NCI-H2107 treated with DMSO at 0.1 percent for 48 hours (cell line): Measurements from ENCODE around the gene EHBP1L1.

Experiments used
- DNase-seq: peaks from one replicate; lab custom pipeline; 2025; ENCODE audit not compliant: unreplicated experiment; lab: John Stamatoyannopoulos, UW

EHBP1L1 gene

DNA sequence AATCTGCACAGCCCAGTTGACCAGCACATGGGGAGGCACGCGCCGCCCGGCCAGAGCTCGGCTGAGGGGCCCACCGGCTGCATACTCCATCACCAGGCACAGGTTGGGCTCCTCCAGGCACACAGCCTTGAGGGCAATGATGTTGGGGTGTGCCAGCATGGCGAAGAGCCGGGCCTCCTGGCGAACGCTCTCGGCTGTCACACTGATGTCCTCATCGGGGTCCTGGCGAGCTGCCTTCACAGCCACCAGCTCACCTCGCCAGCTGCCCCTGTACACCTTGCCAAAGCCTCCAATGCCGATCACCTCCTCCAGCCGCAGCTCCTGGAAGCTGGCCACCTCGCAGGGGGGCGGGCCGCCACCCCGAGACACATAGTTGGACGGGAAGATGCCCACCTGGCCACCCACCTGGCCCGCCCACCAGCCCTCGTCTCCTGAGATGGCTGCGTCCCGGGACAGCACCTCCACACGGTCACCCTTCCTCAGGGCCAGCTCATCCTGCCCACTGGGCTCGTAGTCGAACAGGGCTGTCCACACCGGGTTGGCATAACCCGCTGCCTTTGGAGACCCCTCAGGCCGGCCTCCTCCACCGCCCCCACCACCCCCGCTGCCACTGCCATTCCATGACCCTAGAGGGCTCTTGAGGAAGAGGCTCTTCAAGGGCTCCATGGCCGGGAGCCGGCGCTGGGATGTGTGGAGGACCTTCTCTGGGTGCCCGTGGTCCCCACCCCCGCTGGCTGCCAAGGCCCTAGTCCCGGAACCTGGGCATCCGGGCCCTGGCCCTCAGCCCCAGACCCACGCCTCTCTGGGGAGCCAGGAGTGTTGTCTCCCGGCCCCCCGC lies 37.5 kb downstream of the EHBP1L1 start:
- no peak for DNase-seq

DNA sequence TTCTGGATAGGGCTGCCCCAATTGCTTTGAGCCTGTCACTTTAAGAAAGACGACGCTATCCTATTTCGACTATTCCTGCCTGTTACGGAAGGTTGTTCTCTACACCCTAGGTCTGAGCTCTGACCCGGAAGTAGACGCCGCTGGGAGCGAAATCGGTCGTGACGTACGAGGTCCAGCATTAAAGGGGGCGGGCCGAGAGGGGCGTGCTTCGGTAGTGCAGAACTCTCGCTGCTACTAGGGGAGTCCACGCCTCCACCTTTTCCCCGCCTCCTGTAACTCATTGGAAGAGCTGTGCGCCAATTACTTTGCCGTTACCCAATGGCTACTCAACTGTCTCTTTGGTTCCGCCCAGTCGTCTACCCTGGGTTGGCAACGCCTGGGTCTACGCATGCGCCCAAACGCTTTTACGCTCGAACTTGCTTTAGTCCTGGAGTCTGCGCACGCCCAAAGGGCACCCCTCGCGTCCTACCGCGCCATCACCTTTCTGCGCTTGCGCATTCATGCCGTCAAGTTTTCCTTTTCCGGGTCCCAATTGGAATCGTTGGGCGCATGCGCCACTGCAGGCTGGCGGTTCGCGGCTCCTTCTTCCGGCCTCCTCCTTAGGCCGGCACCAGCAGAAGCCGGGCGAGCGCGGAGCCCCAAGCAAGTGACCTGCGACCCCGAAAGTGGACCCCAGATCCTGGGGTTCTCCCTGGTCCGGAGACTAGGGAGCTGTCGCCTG lies 39.5 kb downstream of the EHBP1L1 start, which contains the start of gene PCNX3:
TSS of gene PCNX3 (plus strand) at position 548 of the 721 bp plus-strand sequence. CDS start 536 bp downstream, outside the sequence.
- peak; percentile 100 for DNase-seq

DNA sequence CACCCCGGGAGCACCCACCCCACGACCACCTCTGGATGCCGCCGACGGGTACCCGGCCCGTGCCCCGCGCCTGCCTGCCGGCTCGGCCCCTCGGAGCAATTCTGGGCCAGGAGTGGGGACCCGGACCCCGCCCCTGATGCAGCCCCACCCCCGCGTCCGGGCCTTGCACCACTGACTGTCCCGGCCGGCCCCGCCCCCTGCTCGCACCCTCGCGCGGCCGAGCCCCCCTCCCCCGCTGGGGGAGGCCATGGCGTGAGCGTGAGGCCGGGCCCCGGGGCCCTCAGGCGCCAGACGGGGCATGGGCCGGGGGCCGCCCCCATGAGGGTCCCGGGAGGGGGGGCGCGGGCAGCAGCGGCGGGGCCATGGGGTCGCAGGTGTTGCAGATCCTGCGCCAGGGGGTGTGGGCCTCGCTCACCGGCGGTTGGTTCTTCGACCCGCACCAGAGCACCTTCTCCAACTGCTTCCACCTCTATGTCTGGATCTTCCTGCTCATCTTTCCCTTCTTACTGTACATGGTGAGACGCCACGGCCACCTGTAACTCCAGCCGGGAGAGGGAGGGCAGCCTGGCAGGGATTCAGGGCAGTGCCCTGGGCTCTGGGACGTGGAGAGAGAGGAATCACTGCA lies 40.2 kb downstream of the EHBP1L1 start:
- DNase-seq, result no peak

DNA sequence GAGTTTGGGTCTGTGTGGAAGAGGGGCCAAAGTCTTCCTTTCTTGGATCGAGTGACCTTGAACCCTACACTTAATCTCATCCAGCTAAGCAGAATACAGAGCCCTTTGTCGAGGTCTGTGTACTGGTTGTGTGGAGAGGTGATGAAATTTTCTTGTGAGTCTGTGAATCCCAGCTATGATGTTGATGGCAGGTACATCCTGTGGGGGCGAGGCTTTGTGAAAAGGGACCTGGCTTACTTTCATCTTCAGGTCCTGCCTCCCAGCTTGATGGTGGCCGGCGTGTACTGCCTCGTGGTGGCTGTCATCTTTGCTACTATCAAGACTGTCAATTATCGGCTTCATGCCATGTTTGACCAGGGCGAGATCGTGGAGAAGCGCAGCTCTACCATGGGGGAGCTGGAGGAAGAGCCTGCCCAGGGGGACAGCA lies 40.7 kb downstream of the EHBP1L1 start:
- no peak for DNase-seq

DNA sequence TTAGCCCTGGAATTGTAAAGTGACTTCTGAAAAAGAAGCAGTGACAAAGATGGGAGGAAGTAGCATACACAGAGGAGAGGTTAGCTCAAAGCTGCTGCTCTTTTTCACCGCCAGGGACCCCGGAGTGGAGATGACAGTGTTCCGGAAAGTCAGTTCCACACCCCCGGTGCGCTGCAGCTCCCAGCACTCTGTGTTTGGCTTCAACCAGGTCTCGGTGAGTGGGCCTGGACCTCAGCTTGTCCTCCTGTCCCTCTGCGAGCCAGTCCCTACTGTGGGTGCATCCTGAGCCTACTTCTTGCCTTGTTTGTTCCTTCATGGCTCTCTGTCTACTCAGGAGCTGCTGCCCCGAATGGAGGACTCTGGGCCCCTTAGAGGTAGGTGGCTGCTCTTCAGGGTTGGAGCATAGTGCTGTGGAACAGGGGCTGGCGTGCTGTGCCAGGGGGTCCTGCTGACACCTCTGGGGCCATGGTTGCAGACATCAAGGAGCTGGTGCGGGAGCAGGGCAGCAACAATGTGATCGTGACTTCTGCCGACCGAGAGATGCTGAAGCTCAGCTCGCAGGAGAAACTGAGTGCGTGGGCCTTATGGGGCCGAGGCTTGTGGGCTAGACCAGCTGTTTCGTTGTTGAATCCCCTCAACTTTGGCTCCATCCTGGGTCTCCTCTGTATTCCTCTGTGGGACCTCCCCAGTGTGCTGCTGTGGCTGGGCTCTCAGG lies 41.4 kb downstream of the EHBP1L1 start:
- DNase-seq, result no peak

DNA sequence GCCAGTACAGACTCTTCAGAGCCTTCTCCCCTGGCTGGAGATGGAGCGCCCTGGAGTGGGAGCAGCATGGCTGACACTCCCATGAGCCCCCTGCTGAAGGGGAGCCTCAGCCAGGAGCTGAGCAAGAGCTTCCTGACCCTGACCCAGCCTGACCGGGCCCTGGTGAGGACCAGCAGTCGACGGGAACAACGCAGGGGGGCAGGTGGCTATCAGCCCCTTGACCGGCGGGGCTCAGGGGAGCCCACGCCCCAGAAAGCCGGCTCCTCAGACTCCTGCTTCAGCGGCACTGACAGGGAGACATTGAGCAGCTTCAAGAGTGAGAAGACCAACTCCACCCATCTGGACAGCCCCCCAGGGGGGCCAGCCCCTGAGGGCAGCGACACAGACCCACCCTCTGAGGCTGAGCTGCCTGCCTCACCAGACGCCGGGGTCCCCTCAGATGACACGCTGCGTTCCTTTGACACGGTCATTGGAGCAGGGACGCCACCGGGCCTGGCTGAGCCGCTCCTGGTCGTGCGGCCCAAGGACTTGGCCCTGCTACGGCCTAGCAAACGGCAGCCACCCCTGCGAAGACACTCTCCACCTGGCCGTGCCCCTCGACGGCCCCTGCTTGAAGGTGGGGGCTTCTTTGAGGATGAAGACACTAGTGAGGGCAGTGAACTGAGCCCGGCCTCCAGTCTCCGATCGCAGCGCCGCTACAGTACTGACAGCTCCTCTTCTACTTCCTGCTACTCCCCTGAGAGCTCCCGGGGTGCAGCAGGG lies 42.3 kb downstream of the EHBP1L1 start:
- no peak for DNase-seq

DNA sequence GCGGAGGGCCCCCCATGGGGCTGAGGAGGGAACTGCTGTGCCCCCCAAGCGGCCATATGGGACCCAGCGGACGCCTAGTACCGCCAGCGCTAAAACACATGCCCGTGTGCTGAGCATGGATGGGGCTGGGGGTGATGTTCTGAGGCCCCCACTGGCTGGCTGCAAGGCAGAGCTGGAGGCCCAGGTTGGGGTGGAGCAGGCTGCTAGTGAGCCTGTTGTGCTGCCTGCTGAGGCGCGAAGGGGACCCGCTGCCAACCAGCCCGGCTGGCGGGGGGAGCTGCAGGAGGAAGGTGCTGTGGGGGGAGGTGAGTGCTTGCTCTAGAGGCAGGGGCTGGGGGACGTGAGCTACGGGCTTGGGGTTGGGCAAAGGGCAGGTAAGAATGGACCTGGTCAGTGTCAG lies 42.9 kb downstream of the EHBP1L1 start:
- no peak for DNase-seq

DNA sequence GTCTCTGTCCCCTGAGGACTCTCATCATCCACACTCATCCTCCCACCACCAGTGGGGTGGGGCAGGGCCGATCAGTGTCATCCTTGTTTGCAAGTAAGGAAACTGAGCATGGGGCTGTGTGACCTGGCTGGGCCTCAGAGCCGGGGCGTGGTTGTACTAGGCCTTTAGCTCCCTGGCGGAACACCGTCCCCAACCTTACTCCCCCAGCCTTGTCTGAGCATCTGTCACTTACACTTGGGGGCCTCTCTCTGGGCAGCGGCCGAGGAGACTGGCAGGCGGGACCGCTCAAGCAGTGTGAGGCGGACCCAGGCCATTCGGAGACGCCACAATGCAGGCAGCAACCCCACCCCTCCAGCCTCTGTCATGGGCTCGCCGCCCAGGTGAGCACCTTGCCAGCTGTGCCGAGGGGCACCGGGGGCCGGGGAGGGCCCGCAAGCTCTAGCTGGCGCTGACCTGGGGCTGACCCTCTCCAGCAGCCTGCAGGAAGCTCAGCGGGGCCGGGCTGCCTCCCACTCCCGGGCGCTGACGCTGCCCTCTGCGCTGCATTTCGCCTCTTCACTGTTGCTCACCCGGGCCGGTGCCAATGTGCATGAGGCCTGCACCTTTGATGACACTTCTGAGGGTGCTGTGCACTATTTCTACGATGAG lies 43.6 kb downstream of the EHBP1L1 start:
- no peak for DNase-seq

DNA sequence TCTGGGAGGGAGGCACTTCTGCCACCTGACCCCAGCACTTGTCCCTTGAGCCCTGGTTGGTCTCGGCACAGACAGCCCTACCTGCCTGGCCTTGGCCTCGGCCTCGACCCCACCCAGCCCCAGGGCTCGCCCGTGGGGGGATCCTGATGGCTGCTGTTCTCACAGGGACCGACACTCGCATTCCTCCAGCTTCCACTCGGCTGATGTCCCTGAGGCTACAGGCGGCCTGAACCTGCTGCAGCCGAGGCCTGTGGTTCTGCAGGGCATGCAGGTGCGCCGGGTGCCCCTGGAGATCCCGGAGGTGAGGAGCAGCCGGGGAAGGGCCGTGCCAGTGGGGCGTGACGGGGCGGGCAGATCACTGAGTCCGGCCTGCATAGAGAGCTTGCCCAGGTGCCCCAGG lies 44.8 kb downstream of the EHBP1L1 start:
- no peak for DNase-seq

DNA sequence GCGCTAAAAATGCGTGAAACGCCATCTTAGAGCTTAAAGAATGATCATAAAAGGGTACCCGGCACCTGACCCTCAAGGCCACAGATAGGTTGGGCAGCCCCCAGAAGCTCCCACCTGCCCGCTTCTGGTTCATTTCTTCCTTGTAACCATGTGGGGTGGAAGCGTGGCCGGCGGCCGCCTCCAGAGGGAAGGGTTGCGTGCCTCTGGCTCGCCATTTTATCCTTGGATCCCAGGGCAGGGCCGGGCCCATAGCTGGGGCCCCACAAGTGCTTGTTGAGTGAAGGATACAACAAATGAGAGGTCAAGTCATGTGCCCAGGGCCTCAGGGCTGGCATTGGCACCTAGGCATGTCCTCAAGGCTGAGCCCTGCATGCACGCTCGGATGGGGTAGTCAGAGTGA lies 45.6 kb downstream of the EHBP1L1 start:
- DNase-seq, result no peak

DNA sequence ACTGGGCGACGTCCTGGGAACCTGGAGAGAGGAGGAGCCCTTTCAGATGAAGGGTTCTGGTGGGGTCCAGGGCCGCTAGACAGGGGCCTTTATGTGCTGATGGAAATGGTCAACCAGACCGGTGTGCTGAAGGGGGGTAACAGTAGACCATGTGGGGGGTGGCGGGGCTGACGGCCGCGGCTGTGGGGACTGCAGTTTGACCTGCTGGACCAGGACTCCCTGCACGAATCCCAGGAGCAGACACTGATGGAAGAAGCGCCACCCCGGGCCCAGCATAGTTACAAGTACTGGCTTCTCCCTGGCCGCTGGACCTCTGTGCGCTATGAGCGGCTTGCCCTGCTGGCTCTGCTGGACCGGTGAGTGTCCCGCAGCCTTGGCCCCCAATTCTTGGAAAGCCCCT lies 46.2 kb downstream of the EHBP1L1 start:
- DNase-seq, result no peak

DNA sequence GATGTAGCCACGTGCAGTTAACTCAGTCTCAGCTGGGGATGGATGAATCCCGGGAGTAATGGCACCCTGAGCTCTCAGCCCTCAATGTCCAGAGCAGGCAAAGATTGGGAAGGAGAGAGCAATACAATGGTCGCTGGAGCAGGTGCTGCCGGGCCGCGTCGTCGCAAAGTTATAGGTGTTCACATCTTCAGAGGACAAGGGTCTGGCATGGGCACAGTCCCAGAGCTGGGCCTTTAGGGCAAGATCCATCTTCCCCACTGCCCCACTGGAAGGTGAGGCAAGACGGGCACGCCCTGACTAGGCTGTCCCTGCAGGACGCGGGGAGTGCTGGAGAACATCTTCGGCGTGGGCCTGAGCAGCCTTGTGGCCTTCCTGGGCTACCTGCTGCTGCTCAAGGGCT lies 47.3 kb downstream of the EHBP1L1 start:
- no peak for DNase-seq

DNA sequence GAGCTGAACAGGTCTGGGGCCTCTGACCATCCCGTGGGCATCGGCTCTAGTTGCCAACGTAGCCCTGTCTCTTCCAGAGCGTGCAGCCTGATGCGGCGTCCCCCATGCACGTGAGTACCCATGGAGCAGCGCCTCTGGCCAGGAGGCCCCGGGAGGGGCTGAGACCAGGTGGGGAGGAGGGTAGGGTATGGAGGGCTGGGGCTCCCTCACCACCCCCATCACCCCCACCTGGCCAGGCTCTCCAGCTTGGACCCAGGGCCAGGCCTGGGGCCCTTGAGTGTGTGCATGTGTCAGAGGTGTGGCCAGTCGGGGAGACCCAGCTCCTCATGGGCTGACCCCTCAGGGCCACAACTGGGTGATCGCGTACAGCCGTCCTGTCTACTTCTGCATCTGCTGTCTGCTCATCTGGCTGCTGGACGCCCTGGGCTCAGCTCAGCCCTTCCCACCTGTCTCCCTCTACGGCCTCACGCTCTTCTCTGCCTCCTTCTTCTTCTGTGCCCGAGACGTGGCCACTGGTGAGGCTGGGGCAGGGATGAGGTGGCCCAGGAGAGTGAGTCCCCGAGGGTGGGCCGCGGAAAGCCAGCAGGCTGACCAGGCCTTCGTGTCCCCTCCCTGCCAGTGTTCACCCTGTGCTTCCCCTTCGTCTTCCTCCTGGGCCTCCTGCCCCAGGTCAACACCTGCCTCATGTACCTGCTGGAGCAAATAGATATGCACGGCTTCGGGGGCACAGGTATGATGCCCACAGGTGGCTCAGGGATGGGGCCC lies 48.2 kb downstream of the EHBP1L1 start:
- DNase-seq, result no peak

DNA sequence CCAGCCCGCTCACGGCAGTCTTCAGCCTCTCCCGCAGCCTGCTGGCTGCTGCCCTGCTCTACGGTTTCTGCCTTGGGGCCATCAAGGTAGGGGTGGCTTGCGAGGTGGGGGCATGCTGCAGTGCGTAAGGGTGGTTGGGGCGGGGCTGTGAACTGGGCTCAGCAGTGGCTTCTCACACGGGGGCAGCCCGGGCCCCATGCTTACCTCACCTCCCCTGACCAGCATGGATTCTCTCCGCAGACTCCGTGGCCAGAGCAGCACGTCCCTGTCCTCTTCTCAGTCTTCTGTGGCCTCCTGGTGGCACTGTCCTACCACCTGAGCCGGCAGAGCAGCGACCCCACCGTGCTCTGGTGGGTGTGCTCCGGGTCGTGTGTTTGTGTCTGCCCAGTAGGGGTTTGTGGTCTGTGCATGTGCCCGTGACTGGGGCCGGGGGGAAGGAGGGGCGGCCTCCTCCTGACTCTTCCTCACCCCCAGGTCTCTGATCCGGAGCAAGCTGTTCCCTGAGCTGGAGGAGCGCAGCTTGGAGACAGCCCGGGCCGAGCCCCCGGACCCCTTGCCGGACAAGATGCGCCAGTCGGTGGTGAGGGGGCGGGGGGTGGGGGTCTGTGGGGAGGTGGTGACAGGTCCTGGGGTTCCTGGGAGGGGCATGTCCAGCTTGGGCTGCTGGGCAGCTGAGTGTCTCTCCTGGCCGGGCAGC lies 49.2 kb downstream of the EHBP1L1 start:
- DNase-seq, result no peak

DNA sequence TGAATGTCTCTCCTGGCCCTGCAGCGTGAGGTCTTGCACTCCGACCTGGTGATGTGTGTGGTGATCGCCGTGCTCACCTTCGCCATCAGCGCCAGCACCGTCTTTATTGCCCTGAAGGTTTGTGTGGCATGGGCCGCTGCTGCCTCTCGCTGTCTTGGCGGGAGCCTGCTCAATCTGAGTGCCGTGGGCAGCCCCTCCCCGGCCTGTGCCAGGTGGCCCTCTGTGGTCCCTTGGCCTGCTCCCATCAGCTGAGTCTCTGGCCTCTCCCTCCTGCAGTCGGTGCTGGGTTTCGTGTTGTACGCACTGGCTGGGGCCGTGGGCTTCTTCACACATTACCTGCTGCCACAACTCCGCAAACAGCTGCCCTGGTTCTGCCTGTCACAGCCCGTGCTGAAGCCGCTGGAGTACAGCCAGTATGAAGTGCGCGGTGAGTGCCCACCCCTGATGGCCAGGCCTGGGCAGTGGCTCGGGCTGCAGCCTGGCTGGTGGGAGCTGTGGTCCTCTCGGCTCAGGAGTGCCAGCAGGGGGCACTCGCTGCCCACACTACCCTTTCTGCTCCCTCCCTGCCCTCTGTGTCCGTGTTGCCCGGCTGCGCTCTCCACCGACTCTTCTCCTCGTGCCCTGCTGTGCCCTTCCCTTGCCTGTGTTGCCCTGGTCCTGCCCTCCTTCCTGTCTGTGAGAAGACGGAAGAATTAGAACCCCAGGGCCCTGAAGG lies 49.9 kb downstream of the EHBP1L1 start:
- peak; percentile 34 for DNase-seq

DNA sequence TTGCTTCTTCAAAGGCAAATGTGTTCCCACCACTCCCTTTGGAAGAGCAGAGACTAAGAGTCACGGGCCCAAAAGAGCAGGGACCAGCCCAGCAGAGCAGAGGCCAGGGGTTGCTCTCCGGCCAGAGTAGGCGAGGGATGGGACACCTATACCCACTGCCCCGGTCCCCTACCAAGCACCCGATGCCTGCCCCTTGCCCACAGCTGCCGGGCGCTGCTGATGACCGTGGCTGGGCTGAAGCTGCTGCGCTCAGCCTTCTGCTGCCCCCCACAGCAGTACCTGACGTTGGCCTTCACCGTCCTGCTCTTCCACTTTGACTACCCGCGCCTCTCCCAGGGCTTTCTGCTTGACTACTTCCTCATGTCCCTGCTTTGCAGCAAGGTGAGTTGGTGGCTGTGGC lies 51.3 kb downstream of the EHBP1L1 start:
- DNase-seq, result no peak

DNA sequence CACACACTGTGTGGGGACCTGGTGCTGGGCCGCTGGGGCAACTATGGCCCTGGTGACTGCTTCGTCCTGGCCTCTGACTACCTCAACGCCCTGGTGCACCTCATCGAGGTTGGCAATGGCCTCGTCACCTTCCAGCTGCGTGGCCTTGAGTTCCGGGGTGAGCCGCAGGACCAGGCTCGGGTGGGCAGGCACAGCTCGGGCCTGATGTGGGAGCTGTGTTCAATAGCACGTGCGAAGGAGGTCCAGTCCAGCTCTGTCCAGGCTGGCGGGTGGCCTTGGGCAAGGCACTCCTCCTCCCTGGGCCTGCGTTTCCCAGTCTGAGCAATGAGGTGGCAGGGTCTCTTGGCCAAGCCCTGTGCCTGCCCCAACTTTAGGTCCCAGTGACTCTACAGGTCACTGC lies 53.7 kb downstream of the EHBP1L1 start:
- DNase-seq, result no peak

DNA sequence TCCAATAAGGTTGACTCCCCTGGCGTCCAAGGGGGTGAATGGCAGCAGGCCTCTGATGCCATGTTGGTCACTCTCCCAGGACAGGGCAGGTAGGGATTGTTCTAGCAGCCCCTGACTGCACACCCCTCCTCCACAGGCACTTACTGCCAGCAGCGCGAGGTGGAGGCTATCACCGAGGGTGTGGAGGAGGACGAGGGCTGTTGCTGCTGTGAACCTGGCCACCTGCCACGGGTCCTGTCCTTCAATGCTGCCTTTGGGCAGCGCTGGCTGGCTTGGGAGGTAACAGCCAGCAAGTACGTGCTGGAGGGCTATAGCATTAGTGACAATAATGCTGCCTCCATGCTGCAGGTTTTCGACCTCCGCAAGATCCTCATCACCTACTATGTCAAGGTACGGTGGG lies 54.4 kb downstream of the EHBP1L1 start:
- DNase-seq, result no peak
